ENCODE measurements around the gene ZNF362.

ZNF362 gene

DNA sequence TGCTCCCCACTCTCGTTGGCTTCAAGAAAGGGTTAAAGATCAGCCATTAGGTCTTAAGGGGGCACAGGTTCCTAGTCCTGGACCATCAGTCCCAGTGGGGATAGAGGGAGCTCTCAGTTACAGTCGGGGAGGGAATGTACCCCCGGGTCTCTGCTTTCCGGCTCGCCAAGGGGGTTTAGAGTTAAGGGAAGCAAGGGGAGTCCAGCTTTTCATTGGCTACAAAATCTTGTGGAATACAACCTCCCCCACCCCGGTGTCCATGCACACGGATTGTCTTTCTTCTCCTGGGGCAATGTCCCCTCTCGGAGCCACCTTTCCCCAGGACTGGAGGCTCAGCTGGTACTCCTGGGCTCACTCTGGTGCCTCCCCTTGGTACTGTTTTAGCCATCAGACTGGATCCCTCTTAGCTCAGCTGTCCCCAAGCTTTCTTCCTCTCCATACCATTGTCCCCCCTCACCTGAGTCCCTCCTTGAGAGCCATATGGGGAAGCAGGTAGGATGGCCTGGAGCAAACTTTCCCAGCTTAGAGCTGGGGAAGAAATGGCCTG is 64.4 kb downstream of the ZNF362 start, which contains the start of gene A3GALT2:
Gene A3GALT2 (minus strand): TSS at position 480 of the 547 bp plus-strand sequence. CDS start 0 bp downstream, at position 480.
- no peak for DNase-seq
- TF ChIP-seq, protein P1, sequence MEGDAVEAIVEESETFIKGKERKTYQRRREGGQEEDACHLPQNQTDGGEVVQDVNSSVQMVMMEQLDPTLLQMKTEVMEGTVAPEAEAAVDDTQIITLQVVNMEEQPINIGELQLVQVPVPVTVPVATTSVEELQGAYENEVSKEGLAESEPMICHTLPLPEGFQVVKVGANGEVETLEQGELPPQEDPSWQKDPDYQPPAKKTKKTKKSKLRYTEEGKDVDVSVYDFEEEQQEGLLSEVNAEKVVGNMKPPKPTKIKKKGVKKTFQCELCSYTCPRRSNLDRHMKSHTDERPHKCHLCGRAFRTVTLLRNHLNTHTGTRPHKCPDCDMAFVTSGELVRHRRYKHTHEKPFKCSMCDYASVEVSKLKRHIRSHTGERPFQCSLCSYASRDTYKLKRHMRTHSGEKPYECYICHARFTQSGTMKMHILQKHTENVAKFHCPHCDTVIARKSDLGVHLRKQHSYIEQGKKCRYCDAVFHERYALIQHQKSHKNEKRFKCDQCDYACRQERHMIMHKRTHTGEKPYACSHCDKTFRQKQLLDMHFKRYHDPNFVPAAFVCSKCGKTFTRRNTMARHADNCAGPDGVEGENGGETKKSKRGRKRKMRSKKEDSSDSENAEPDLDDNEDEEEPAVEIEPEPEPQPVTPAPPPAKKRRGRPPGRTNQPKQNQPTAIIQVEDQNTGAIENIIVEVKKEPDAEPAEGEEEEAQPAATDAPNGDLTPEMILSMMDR (IDR thresholded peaks at IDR 0.05; ENCODE audit: low read depth, low read length): no peak
- Histone ChIP-seq H3K9me3 (ENCODE audit: severe bottlenecking) (no peaks in the 10 kb centered on the region), H3K27ac (no peak within 1 kb of the TSS; the same call in 1 of the 2 replicates), H3K4me3 (ENCODE audit: low read depth, low read length) (no peak within 1 kb of the TSS), H3K27me3 (ENCODE audit: insufficient read depth, low read depth, severe bottlenecking) (no peaks in the 10 kb centered on the region), H3K36me3 (peaks cover 36% of the 10 kb centered on the region)

DNA sequence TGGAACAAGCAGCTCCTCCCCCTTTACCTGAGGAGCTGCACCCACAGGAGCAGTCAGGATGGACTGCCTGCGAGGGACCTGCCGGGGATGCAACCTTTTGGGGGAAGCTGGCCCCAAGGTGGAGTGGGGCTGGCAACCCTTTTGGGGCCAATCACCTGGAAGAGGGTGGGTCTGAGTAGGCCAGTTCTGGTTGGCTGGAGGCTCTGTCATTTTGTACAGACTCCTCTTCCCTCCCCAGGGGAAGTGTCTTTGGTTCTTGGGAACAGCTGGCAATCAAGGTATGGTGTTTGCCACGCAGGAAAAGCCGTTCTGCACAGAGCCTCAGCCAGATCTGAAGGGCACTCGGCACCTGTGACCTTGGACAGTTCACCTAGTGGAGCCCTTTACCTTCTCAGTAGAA is 64.9 kb downstream of the ZNF362 start:
- H3K27ac ChIP-seq: no peak overlapping the region; the same call in 1 of the 2 replicates
- no peaks in the 10 kb centered on the region for H3K9me3 ChIP-seq (ENCODE audit: severe bottlenecking)
- no peak for DNase-seq
- TF ChIP-seq, protein P1 (IDR thresholded peaks at IDR 0.05; ENCODE audit: low read depth, low read length): no peak
- peaks cover 41% of the 10 kb centered on the region for H3K36me3 ChIP-seq
- no peak overlapping the region for H3K4me3 ChIP-seq (ENCODE audit: low read depth, low read length)
- no peaks in the 10 kb centered on the region for H3K27me3 ChIP-seq (ENCODE audit: insufficient read depth, low read depth, severe bottlenecking)

DNA sequence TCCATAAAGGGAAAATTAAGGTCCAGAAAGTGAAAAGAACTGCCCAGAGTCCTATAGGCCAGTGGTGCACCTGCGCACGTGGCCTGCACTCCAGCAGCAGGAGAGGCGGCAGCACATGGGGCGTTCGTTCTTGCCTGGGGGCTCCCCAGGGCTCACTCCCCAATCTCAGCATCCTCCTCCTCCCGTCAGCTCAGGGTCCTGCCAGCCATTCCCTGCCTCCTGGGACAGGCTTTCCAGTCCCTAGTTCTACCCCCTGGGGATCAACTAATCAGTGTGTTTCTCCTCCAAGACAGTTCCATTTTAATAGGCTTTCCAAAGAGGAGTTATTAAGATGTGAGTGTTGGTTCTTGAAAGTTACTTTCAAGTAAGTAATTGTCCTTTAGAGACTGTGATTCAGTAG is 65.8 kb downstream of the ZNF362 start:
- Histone ChIP-seq H3K27ac (no peak overlapping the region), H3K27me3 (ENCODE audit: insufficient read depth, low read depth, severe bottlenecking) (no peaks in the 10 kb centered on the region), H3K4me3 (ENCODE audit: low read depth, low read length) (no peak overlapping the region), H3K9me3 (ENCODE audit: severe bottlenecking) (no peaks in the 10 kb centered on the region), H3K36me3 (peaks cover 50% of the 10 kb centered on the region)
- no peak for DNase-seq
- TF ChIP-seq, protein P1 (IDR thresholded peaks at IDR 0.05; ENCODE audit: low read depth, low read length): no peak

DNA sequence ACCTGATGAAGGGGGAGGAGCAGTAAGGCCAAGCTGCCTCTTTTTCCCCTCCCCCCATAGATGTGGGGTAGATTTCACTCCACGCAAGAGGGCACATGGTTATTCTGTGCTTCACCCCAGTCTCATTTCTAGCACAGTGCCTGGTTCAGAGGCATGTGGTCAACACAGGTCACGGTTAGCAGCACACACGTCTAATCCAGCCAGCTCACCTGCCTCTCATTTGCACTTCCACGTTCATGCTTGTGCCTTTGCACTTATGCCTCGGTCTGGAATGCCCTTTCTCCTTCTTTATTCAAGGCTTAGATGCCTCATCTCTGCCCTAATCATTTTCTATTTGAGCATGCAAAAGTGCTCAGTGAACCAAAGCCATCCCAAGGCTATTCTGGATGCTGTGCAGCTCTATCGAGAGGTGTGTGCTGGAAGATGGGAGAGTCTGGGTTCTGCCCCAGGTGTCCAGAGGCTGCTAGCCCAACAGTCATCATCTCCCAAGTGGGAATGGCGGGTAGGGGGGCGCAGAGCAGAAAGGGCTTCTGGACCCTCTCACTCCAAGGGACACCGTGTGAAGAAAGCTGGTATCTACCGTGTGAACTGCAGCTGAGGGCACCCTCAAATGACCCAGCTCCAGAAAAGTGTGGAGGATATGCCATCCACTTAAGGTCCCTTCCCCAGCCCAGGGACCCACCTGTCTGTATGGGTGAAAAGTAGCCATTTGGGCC is 66.7 kb downstream of the ZNF362 start:
- TF ChIP-seq, protein P1 (IDR thresholded peaks at IDR 0.05; ENCODE audit: low read depth, low read length): no peak
- no peak for DNase-seq
- no peaks in the 10 kb centered on the region for H3K27me3 ChIP-seq (ENCODE audit: insufficient read depth, low read depth, severe bottlenecking)
- H3K27ac ChIP-seq: no peak overlapping the region
- H3K9me3 ChIP-seq (ENCODE audit: severe bottlenecking): no peaks in the 10 kb centered on the region
- no peak overlapping the region for H3K4me3 ChIP-seq (ENCODE audit: low read depth, low read length)
- H3K36me3 ChIP-seq: peaks cover 59% of the 10 kb centered on the region

DNA sequence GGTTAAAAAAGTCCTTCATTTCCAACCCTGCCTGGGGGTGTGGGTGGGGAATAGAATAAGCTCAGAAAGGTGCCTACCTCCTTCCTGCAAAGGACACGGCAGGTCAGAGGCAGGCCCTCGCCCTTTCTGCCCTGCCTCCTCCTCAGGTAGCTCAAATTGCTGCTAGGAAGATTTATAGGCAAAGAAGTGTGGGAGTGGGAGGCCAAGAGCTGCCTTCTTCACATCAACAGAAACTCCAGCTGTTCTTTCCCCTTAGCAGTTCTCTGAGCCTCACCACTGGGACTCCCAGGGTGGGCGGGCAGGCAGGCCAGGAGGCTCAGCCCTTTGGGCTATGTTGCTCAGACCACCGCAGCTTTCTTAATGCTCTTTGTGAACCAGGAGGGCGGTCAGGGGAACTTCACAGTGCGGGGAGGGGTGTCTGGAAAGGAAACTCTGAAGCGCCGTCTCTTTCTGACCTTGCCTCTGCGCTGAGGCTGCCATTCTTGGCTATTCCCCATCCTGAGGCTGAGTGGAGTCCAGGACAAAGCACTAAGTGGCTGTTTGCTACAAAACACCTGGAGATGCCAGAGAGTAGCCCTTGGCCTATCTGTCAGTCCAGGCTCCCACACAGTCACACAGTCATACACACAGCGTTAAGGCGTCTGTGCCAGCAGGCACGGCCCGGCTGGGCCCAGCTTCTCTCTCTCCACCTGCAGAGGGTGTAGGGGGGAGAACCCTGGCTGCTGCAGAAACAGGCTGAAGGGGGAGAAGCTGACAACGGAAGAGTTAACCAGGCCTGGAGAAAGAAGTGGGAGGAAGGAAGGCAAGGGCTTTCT is 67.6 kb downstream of the ZNF362 start:
- Histone ChIP-seq H3K9me3 (ENCODE audit: severe bottlenecking) (no peaks in the 10 kb centered on the region), H3K27ac (no peak overlapping the region), H3K27me3 (ENCODE audit: insufficient read depth, low read depth, severe bottlenecking) (no peaks in the 10 kb centered on the region), H3K4me3 (ENCODE audit: low read depth, low read length) (no peak overlapping the region), H3K36me3 (peaks cover 68% of the 10 kb centered on the region)
- DNase-seq: no peak
- TF ChIP-seq, protein P1 (IDR thresholded peaks at IDR 0.05; ENCODE audit: low read depth, low read length): no peak
